Mesendoderm (in vitro differentiated cells): Measurements from ENCODE around the gene MROH2A.

Source experiments
- DNase-seq: peaks from one replicate; pipeline ENCODE4 v3.0.0; 2013
- H2AK5ac ChIP-seq: 2 replicates; pipeline ENCODE4 v1.6.1; 2013; ENCODE audit warnings: low read length, inconsistent platforms
- H2BK120ac ChIP-seq: 2 replicates; pipeline ENCODE4 v1.6.1; 2013; ENCODE audit warnings: low read depth, mild to moderate bottlenecking, low read length, moderate library complexity, mixed read lengths
- H2BK15ac ChIP-seq: replicated peaks from 2 replicates; pipeline ENCODE4 v1.6.1; 2013; ENCODE audit warnings: low read depth, mild to moderate bottlenecking, moderate library complexity
- H2BK5ac ChIP-seq: 2 replicates; pipeline ENCODE4 v1.6.1; 2013; ENCODE audit warnings: low read length, inconsistent platforms
- H3K18ac ChIP-seq: 2 replicates; pipeline ENCODE4 v1.6.1; 2013; ENCODE audit warnings: mild to moderate bottlenecking, low read length, mixed read lengths
- H3K23ac ChIP-seq: one replicate; pipeline ENCODE4 v1.6.1; 2013; ENCODE audit warnings: low read length
- H3K27ac ChIP-seq: 2 replicates; pipeline ENCODE4 v1.5.1; 2013; ENCODE audit warnings: low read depth, mild to moderate bottlenecking, inconsistent platforms, low read length, moderate library complexity
- H3K27me3 ChIP-seq: 2 replicates; pipeline ENCODE4 v1.6.1; 2013; ENCODE audit warnings: low read length, control low read depth, mild to moderate bottlenecking, inconsistent platforms; ENCODE audit not compliant: insufficient read depth, poor library complexity
- H3K36me3 ChIP-seq: 2 replicates; pipeline ENCODE4 v1.6.1; 2013; ENCODE audit warnings: low read length, inconsistent platforms; ENCODE audit not compliant: control insufficient read depth, insufficient read depth
- H3K4ac ChIP-seq: one replicate; pipeline ENCODE4 v1.6.1; 2013; ENCODE audit warnings: low read depth, mild to moderate bottlenecking, low read length, moderate library complexity
- H3K4me1 ChIP-seq: 2 replicates; pipeline ENCODE4 v1.6.1; 2013; ENCODE audit warnings: low read depth, low read length, inconsistent platforms; ENCODE audit not compliant: control insufficient read depth
- H3K4me2 ChIP-seq: 2 replicates; pipeline ENCODE4 v1.6.1; 2013; ENCODE audit warnings: low read length
- H3K4me3 ChIP-seq: 2 replicates; pipeline ENCODE4 v1.5.1; 2013; ENCODE audit warnings: mild to moderate bottlenecking, low read length
- H3K56ac ChIP-seq: one replicate; pipeline ENCODE4 v1.6.1; 2013; ENCODE audit warnings: low read length
- H3K79me1 ChIP-seq: 2 replicates; pipeline ENCODE4 v1.6.1; 2013; ENCODE audit warnings: low read length, inconsistent platforms
- H3K79me2 ChIP-seq: 2 replicates; pipeline ENCODE4 v1.6.1; 2013; ENCODE audit warnings: mild to moderate bottlenecking, low read length; ENCODE audit not compliant: control insufficient read depth, insufficient read depth
- H3K9ac ChIP-seq: 2 replicates; pipeline ENCODE4 v1.6.1; 2013; ENCODE audit warnings: low read length, inconsistent platforms
- H4K5ac ChIP-seq: one replicate; pipeline ENCODE4 v1.6.1; 2013; ENCODE audit warnings: low read length
- H4K8ac ChIP-seq: one replicate; pipeline ENCODE4 v1.6.1; 2013; ENCODE audit warnings: low read depth, mild to moderate bottlenecking, control low read depth, low read length, moderate library complexity
- WGBS: extraction: QIAGEN DNeasy Blood & Tissue Kit; methylation state at CpG from one replicate; pipeline ENCODE4 v1.1.7; 2013; ENCODE audit warnings: low lambda C conversion rate, missing lambda C conversion rate; ENCODE audit not compliant: insufficient coverage; ENCODE audit errors: extremely low coverage; 5-methylcytosine and 5-hydroxymethylcytosine counted together

MROH2A gene

GRCh38 chr2:233803292-233803911, 25.3 kb downstream of the MROH2A start:
- Histone ChIP-seq H3K9ac (no peak overlapping the region), H3K56ac (no peak overlapping the region), H2BK120ac (no peak overlapping the region), H3K79me1 (no peaks in the 10 kb centered on the region), H3K36me3 (no peaks in the 10 kb centered on the region), H3K4me2 (no peak overlapping the region), H3K27ac (no peak overlapping the region), H3K4me3 (no peak overlapping the region), H2BK5ac (no peak overlapping the region), H4K5ac (no peak overlapping the region), H3K27me3 (no peaks in the 10 kb centered on the region), H3K18ac (no peak overlapping the region), H3K4me1 (no peaks in the 10 kb centered on the region), H2BK15ac (no peak overlapping the region), H3K23ac (no peak overlapping the region), H3K4ac (no peak overlapping the region), H4K8ac (no peak overlapping the region), H3K79me2 (no peaks in the 10 kb centered on the region), H2AK5ac (no peak overlapping the region)
- no CpG with 5 or more reads among the region's 2 CpGs for WGBS
- no peak for DNase-seq

DNA sequence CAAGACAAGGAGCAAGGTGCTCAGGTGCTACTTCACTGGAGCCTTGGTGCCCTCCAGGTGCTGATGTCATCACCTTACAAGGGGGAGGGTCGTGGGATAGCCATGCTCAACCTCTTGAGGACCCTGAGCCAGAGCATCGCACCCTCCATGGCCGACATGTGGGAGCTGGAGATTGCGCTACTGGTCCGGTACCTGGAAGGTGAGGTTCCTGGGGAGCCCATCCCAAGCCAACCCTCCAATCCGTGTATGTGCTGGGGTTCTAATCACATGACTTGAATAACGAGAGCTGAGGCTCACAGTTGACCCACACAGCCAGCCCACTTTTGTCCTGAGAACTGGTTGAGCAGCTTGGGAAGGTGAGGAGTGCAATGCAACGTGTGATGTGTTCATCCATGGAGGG, 25.9 kb downstream of the MROH2A start:
- H4K5ac ChIP-seq = no peak overlapping the region
- no peaks in the 10 kb centered on the region for H3K27me3 ChIP-seq
- no peaks in the 10 kb centered on the region for H3K79me1 ChIP-seq
- H3K9ac ChIP-seq = no peak overlapping the region
- H3K79me2 ChIP-seq = no peaks in the 10 kb centered on the region
- H3K4me1 ChIP-seq = no peaks in the 10 kb centered on the region
- no peak overlapping the region for H2BK15ac ChIP-seq
- H4K8ac ChIP-seq = no peak overlapping the region
- no peak overlapping the region for H3K23ac ChIP-seq
- WGBS = no CpG with 5 or more reads among the region's 8 CpGs
- no peak overlapping the region for H3K18ac ChIP-seq
- no peak overlapping the region for H3K27ac ChIP-seq
- H3K4me3 ChIP-seq = no peak overlapping the region
- no peak overlapping the region for H2BK5ac ChIP-seq
- no peaks in the 10 kb centered on the region for H3K36me3 ChIP-seq
- H2BK120ac ChIP-seq = no peak overlapping the region
- H3K56ac ChIP-seq = no peak overlapping the region
- no peak overlapping the region for H2AK5ac ChIP-seq
- no peak overlapping the region for H3K4ac ChIP-seq
- H3K4me2 ChIP-seq = no peak overlapping the region
- no peak for DNase-seq

GRCh38 chr2:233807215-233807865, 29.2 kb downstream of the MROH2A start:
- Histone ChIP-seq H3K23ac (no peak overlapping the region), H3K18ac (no peak overlapping the region), H3K36me3 (no peaks in the 10 kb centered on the region), H3K27ac (no peak overlapping the region), H3K56ac (no peak overlapping the region), H3K9ac (no peak overlapping the region), H4K8ac (no peak overlapping the region), H3K4ac (no peak overlapping the region), H3K4me2 (no peak overlapping the region), H2AK5ac (no peak overlapping the region), H2BK5ac (no peak overlapping the region), H3K4me1 (no peaks in the 10 kb centered on the region), H2BK120ac (no peak overlapping the region), H3K4me3 (no peak overlapping the region), H3K79me2 (no peaks in the 10 kb centered on the region), H3K79me1 (no peaks in the 10 kb centered on the region), H4K5ac (no peak overlapping the region), H2BK15ac (no peak overlapping the region), H3K27me3 (no peaks in the 10 kb centered on the region)
- no CpG with 5 or more reads among the region's 12 CpGs for WGBS
- no peak for DNase-seq

- no peak overlapping the region for H3K9ac ChIP-seq
- DNase-seq = no peak
- no peaks in the 10 kb centered on the region for H3K4me1 ChIP-seq
- no peak overlapping the region for H4K5ac ChIP-seq
- no CpG with 5 or more reads among the region's 10 CpGs for WGBS
- no peak overlapping the region for H2AK5ac ChIP-seq
- H3K79me1 ChIP-seq = no peaks in the 10 kb centered on the region
- H3K27me3 ChIP-seq = no peaks in the 10 kb centered on the region
- H2BK5ac ChIP-seq = no peak overlapping the region
- no peak overlapping the region for H3K4ac ChIP-seq
- no peak overlapping the region for H3K56ac ChIP-seq
- no peak overlapping the region for H3K23ac ChIP-seq
- no peak overlapping the region for H2BK120ac ChIP-seq
- H3K4me2 ChIP-seq = no peak overlapping the region
- H3K79me2 ChIP-seq = no peaks in the 10 kb centered on the region
- no peak overlapping the region for H3K18ac ChIP-seq
- H3K27ac ChIP-seq = no peak overlapping the region
- H3K36me3 ChIP-seq = no peaks in the 10 kb centered on the region
- H3K4me3 ChIP-seq = no peak overlapping the region
- no peak overlapping the region for H4K8ac ChIP-seq
- H2BK15ac ChIP-seq = no peak overlapping the region
Measured at GRCh38 chr2:233807966-233808935, 30.1 kb downstream of the MROH2A start.

DNA sequence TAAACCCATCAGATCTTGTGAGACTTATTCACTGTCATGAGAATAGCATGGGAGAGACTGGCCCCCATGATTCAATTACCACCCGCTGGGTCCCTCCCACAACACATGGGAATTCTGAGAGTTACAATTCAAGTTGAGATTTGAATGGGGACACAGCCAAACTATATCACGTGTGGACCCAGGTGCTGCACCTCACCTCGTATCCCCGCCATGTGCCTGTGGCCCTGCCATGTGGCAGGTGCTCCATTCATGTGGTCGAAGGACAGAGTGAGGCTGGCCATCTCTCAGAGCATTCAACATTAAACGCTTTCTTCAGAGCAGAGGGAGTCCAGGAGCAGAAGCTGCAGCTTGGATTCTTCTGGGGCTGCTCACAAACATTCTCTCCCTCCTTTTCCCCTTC, 32.3 kb downstream of the MROH2A start:
- Histone ChIP-seq H2BK15ac (no peak overlapping the region), H3K23ac (no peak overlapping the region), H3K79me2 (no peaks in the 10 kb centered on the region), H3K18ac (no peak overlapping the region), H4K8ac (no peak overlapping the region), H3K4me2 (no peak overlapping the region), H3K4me1 (no peaks in the 10 kb centered on the region), H3K27me3 (no peaks in the 10 kb centered on the region), H3K36me3 (no peaks in the 10 kb centered on the region), H4K5ac (no peak overlapping the region), H2BK120ac (no peak overlapping the region), H2AK5ac (no peak overlapping the region), H3K79me1 (no peaks in the 10 kb centered on the region), H3K4me3 (no peak overlapping the region), H3K4ac (no peak overlapping the region), H3K56ac (no peak overlapping the region), H3K9ac (no peak overlapping the region), H2BK5ac (no peak overlapping the region), H3K27ac (no peak overlapping the region)
- no peak for DNase-seq
- WGBS = no CpG with 5 or more reads among the region's 6 CpGs
